AG09309 (cell line): ENCODE data around the gene CRY1.

Source experiments
- DNase-seq: peaks from one replicate; pipeline ENCODE4 v3.0.0-alpha.2; 2010; ENCODE audit warnings: low read depth
- H3K4me3 ChIP-seq: 2 replicates; pipeline ENCODE4 v1.5.1; 2011; ENCODE audit warnings: mild to moderate bottlenecking, low read depth, low read length, moderate library complexity; ENCODE audit not compliant: control insufficient read depth
- CTCF ChIP-seq: IDR thresholded peaks from 2 replicates; pipeline ENCODE4 v1.5.1; 2011; ENCODE audit warnings: mild to moderate bottlenecking, low read depth, low read length, inconsistent platforms; ENCODE audit not compliant: insufficient read depth, control insufficient read depth; ENCODE audit errors: missing control alignments

The CRY1 gene

GRCh38 chr12:107131832-107132616 is 38.7 kb upstream of the CRY1 start:
- no peak overlapping the region for H3K4me3 ChIP-seq
- peak; percentile 73 for TF ChIP-seq CTCF
- no peak for DNase-seq

GRCh38 chr12:107130830-107131611 is 37.7 kb upstream of the CRY1 start:
- no peak overlapping the region for H3K4me3 ChIP-seq
- DNase-seq = no peak
- no peak for TF ChIP-seq CTCF

- TF ChIP-seq CTCF = no peak
- no peak for DNase-seq
- H3K4me3 ChIP-seq = no peak overlapping the region
Observed at GRCh38 chr12:107129315-107129930, 36.1 kb upstream of the CRY1 start.

GRCh38 chr12:107127482-107128430 is 34.4 kb upstream of the CRY1 start:
- DNase-seq = no peak
- TF ChIP-seq CTCF = no peak
- H3K4me3 ChIP-seq = no peak overlapping the region

GRCh38 chr12:107126796-107127481 is 33.6 kb upstream of the CRY1 start:
- DNase-seq = no peak
- no peak overlapping the region for H3K4me3 ChIP-seq
- TF ChIP-seq CTCF = peak; percentile 51

GRCh38 chr12:107125833-107126232 is 32.5 kb upstream of the CRY1 start:
- no peak overlapping the region for H3K4me3 ChIP-seq
- no peak for TF ChIP-seq CTCF
- DNase-seq = no peak
